ENCODE data around the gene SLC19A2.
"Not testable (repeated sequence)": the region's sequence is repeated elsewhere in the genome, so short reads cannot be mapped to it uniquely, and the experiment has no call there.

The SLC19A2 gene

GRCh38 chr1:169485431-169486280 is at the start of gene SLC19A2:
SLC19A2 (minus strand) TSS chr1:169485944; CDS start chr1:169485766, 178 bp downstream.
- peaks cover 8% of the 10 kb centered on the region for H3K36me3 Mint-ChIP-seq (ENCODE audit: low read depth)
- H3K27ac Mint-ChIP-seq, result peak within 1 kb of the TSS; percentile 91
- peak within 1 kb of the TSS; percentile 94 for H3K4me3 Mint-ChIP-seq
- ATAC-seq (peak; percentile 99), DNase-seq (peak; percentile 93)
- H3K4me1 Mint-ChIP-seq, result peaks cover 69% of the 10 kb centered on the region
- no peaks in the 10 kb centered on the region for H3K9me3 Mint-ChIP-seq
- H3K27me3 Mint-ChIP-seq, result no peaks in the 10 kb centered on the region

GRCh38 chr1:169534653-169535052 is 48.9 kb upstream of the SLC19A2 start:
- Mint-ChIP-seq H3K4me3 (no peak overlapping the region), H3K27me3 (no peaks in the 10 kb centered on the region), H3K4me1 (no peaks in the 10 kb centered on the region), H3K36me3 (ENCODE audit: low read depth) (peaks cover 77% of the 10 kb centered on the region), H3K9me3 (no peaks in the 10 kb centered on the region), H3K27ac (no peak overlapping the region)
- DNase-seq (no peak), ATAC-seq (no peak)

GRCh38 chr1:169533528-169534190 is 47.9 kb upstream of the SLC19A2 start:
- ATAC-seq, H3K27ac Mint-ChIP-seq, H3K9me3 Mint-ChIP-seq, DNase-seq, H3K4me1 Mint-ChIP-seq, H3K4me3 Mint-ChIP-seq, H3K27me3 Mint-ChIP-seq: not testable (repeated sequence)
- H3K36me3 Mint-ChIP-seq (ENCODE audit: low read depth), result peaks cover 80% of the 10 kb centered on the region

- Mint-ChIP-seq H3K4me1 (peaks cover 2% of the 10 kb centered on the region), H3K27me3 (no peaks in the 10 kb centered on the region), H3K36me3 (ENCODE audit: low read depth) (peaks cover 81% of the 10 kb centered on the region)
These were observed 44.7 kb upstream of the SLC19A2 start for GRCh38 chr1:169530448-169530847.

GRCh38 chr1:169529068-169529642 is 43.4 kb upstream of the SLC19A2 start:
- no peak for ATAC-seq
- Mint-ChIP-seq H3K27me3 (no peaks in the 10 kb centered on the region), H3K4me3 (no peak overlapping the region), H3K9me3 (no peaks in the 10 kb centered on the region), H3K27ac (no peak overlapping the region), H3K36me3 (ENCODE audit: low read depth) (peaks cover 81% of the 10 kb centered on the region), H3K4me1 (peaks cover 2% of the 10 kb centered on the region)
- DNase-seq, result no peak

More at GRCh38 chr1:169530448-169530847, 44.7 kb upstream of the SLC19A2 start:
- H3K9me3 Mint-ChIP-seq, result no peaks in the 10 kb centered on the region
- no peak overlapping the region for H3K4me3 Mint-ChIP-seq
- ATAC-seq, result no peak
- no peak for DNase-seq
- H3K27ac Mint-ChIP-seq, result no peak overlapping the region

GRCh38 chr1:169528215-169529067 is 42.7 kb upstream of the SLC19A2 start:
- DNase-seq, result no peak
- Mint-ChIP-seq H3K36me3 (ENCODE audit: low read depth) (peaks cover 81% of the 10 kb centered on the region), H3K9me3 (no peaks in the 10 kb centered on the region), H3K4me1 (peaks cover 2% of the 10 kb centered on the region), H3K27ac (no peak overlapping the region), H3K4me3 (no peak overlapping the region), H3K27me3 (no peaks in the 10 kb centered on the region)
- ATAC-seq, result no peak

GRCh38 chr1:169527451-169528214 is 41.9 kb upstream of the SLC19A2 start:
- Mint-ChIP-seq H3K4me3 (no peak overlapping the region), H3K4me1 (peaks cover 2% of the 10 kb centered on the region), H3K9me3 (no peaks in the 10 kb centered on the region), H3K36me3 (ENCODE audit: low read depth) (peaks cover 80% of the 10 kb centered on the region), H3K27ac (no peak overlapping the region), H3K27me3 (no peaks in the 10 kb centered on the region)
- no peak for DNase-seq
- no peak for ATAC-seq

- Mint-ChIP-seq H3K4me1 (peaks cover 2% of the 10 kb centered on the region), H3K36me3 (ENCODE audit: low read depth) (peaks cover 76% of the 10 kb centered on the region)
- ATAC-seq, result no peak
These were observed 41.3 kb upstream of the SLC19A2 start for GRCh38 chr1:169527001-169527400.

GRCh38 chr1:169526120-169526832 is 40.5 kb upstream of the SLC19A2 start:
- no peak overlapping the region for H3K4me3 Mint-ChIP-seq
- ATAC-seq (no peak), DNase-seq (no peak)
- no peaks in the 10 kb centered on the region for H3K9me3 Mint-ChIP-seq
- H3K27ac Mint-ChIP-seq, result no peak overlapping the region
- no peaks in the 10 kb centered on the region for H3K27me3 Mint-ChIP-seq
- peaks cover 2% of the 10 kb centered on the region for H3K4me1 Mint-ChIP-seq
- peaks cover 75% of the 10 kb centered on the region for H3K36me3 Mint-ChIP-seq (ENCODE audit: low read depth)

More at GRCh38 chr1:169527001-169527400, 41.3 kb upstream of the SLC19A2 start:
- no peak for DNase-seq
- Mint-ChIP-seq H3K27ac (no peak overlapping the region), H3K27me3 (no peaks in the 10 kb centered on the region), H3K9me3 (no peaks in the 10 kb centered on the region), H3K4me3 (no peak overlapping the region)

- peaks cover 72% of the 10 kb centered on the region for H3K36me3 Mint-ChIP-seq (ENCODE audit: low read depth)
- no peaks in the 10 kb centered on the region for H3K9me3 Mint-ChIP-seq
- H3K27ac Mint-ChIP-seq, result no peak overlapping the region
- DNase-seq, result no peak
- H3K4me1 Mint-ChIP-seq, result peaks cover 2% of the 10 kb centered on the region
- H3K27me3 Mint-ChIP-seq, result no peaks in the 10 kb centered on the region
- ATAC-seq, result no peak
- H3K4me3 Mint-ChIP-seq, result no peak overlapping the region
These were observed 39.6 kb upstream of the SLC19A2 start for GRCh38 chr1:169525391-169525790.

- no peak overlapping the region for H3K27ac Mint-ChIP-seq
- no peaks in the 10 kb centered on the region for H3K9me3 Mint-ChIP-seq
- H3K27me3 Mint-ChIP-seq, result no peaks in the 10 kb centered on the region
- ATAC-seq (no peak), DNase-seq (no peak)
- no peaks in the 10 kb centered on the region for H3K4me1 Mint-ChIP-seq
- H3K4me3 Mint-ChIP-seq, result no peak overlapping the region
- H3K36me3 Mint-ChIP-seq (ENCODE audit: low read depth), result peaks cover 71% of the 10 kb centered on the region
These were observed 38.2 kb upstream of the SLC19A2 start for GRCh38 chr1:169523904-169524303.

- DNase-seq, result no peak
- Mint-ChIP-seq H3K4me1 (no peaks in the 10 kb centered on the region), H3K4me3 (no peak overlapping the region), H3K9me3 (no peaks in the 10 kb centered on the region), H3K27ac (no peak overlapping the region), H3K27me3 (no peaks in the 10 kb centered on the region), H3K36me3 (ENCODE audit: low read depth) (peaks cover 76% of the 10 kb centered on the region)
- no peak for ATAC-seq
These were observed 35.5 kb upstream of the SLC19A2 start for GRCh38 chr1:169521226-169521625.

GRCh38 chr1:169517558-169518186 is 31.9 kb upstream of the SLC19A2 start:
- H3K27me3 Mint-ChIP-seq, result no peaks in the 10 kb centered on the region
- no peak for ATAC-seq
- DNase-seq, result no peak
- H3K4me3 Mint-ChIP-seq, result no peak overlapping the region
- no peak overlapping the region for H3K27ac Mint-ChIP-seq
- no peaks in the 10 kb centered on the region for H3K4me1 Mint-ChIP-seq
- H3K9me3 Mint-ChIP-seq, result no peaks in the 10 kb centered on the region
- peaks cover 75% of the 10 kb centered on the region for H3K36me3 Mint-ChIP-seq (ENCODE audit: low read depth)

Data from activated naive CD8-positive, alpha-beta T cell treated with anti-CD3 and anti-CD28 coated beads, Interleukin-2, amount 50 U/mL, for 24 hours (primary cell).